ENCODE measurements around the gene TOMT.

TOMT gene

GRCh38 chr11:72069787-72070251 lies 35.9 kb upstream of the TOMT start:
- TF ChIP-seq CTCF (IDR thresholded peaks at IDR 0.05) (no peak), ZFX (IDR thresholded peaks at IDR 0.05; ENCODE audit: borderline replicate concordance) (no peak)
- peak overlapping the region; percentile 78 for H3K27ac ChIP-seq

GRCh38 chr11:72070491-72070890 lies 35.2 kb upstream of the TOMT start:
- H3K27ac ChIP-seq = peak overlapping the region; percentile 78
- TF ChIP-seq CTCF (IDR thresholded peaks at IDR 0.05) (no peak), ZFX (IDR thresholded peaks at IDR 0.05; ENCODE audit: borderline replicate concordance) (no peak)

- no peak for TF ChIP-seq CTCF (IDR thresholded peaks at IDR 0.05)
- TF ChIP-seq ZFX (IDR thresholded peaks at IDR 0.05; ENCODE audit: borderline replicate concordance) = no peak
- H3K27ac ChIP-seq = peak overlapping the region; percentile 4; the same call in 1 of the 2 replicates
Observed at GRCh38 chr11:72072348-72072747, 33.4 kb upstream of the TOMT start.

GRCh38 chr11:72075109-72075508 lies 30.6 kb upstream of the TOMT start:
- H3K27ac ChIP-seq = no peak overlapping the region
- TF ChIP-seq ZFX (IDR thresholded peaks at IDR 0.05; ENCODE audit: borderline replicate concordance) = no peak
- no peak for TF ChIP-seq CTCF (IDR thresholded peaks at IDR 0.05)

GRCh38 chr11:72075756-72076155 lies 30.0 kb upstream of the TOMT start:
- TF ChIP-seq ZFX (IDR thresholded peaks at IDR 0.05; ENCODE audit: borderline replicate concordance) (no peak), CTCF (IDR thresholded peaks at IDR 0.05) (no peak)
- H3K27ac ChIP-seq = no peak overlapping the region

GRCh38 chr11:72078477-72078876 lies 27.2 kb upstream of the TOMT start:
- TF ChIP-seq CTCF (IDR thresholded peaks at IDR 0.05) (no peak), ZFX (IDR thresholded peaks at IDR 0.05; ENCODE audit: borderline replicate concordance) (no peak)
- peak overlapping the region; percentile 96 for H3K27ac ChIP-seq

- TF ChIP-seq ZFX (IDR thresholded peaks at IDR 0.05; ENCODE audit: borderline replicate concordance) (no peak), CTCF (IDR thresholded peaks at IDR 0.05) (no peak)
- H3K27ac ChIP-seq = peak overlapping the region; percentile 96
Observed at GRCh38 chr11:72079819-72080325, 25.9 kb upstream of the TOMT start.

Data from 22Rv1 (cell line).